GM12891 (cell line): ENCODE data around the gene IL1RL1.

Source experiments
- POLR2AphosphoS5 ChIP-seq: IDR thresholded peaks from 2 replicates; pipeline ENCODE4 v1.6.1; 2011; ENCODE audit warnings: low read depth, low read length, control low read depth
- SPI1 ChIP-seq: IDR thresholded peaks from 2 replicates; pipeline ENCODE4 v1.6.1; 2011; ENCODE audit warnings: low read depth, low read length, control low read depth

- TF ChIP-seq SPI1 (peak; percentile 85), POLR2AphosphoS5 (no peak)
Measured at GRCh38 chr2:102301867-102302362, 9.4 kb upstream of the IL1RL1 start.
